ENCODE results near the gene TNFSF13.

TNFSF13 gene

DNA sequence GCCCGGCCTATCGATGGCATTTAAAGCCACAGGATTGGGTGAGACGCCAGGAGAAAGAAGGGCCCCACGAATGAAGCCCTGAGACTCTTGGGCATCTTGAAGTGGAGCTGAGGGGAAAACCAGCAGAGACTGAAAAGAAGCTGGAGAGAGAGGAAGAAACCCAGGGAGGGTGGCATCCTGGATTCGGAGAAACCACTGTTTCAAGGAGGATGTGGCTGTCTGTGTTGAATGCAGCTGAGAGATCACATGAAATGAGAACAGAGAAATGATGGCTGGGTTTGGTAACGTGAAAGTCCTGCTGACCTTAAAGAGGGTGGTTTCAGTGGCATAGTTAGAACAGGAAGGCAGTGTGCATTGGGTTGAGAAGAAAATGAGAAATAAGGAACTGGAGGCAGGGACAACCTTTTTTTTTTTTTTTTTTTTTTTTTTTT lies 5.9 kb upstream of the TNFSF13 start:
- DNase-seq (ENCODE audit: low spot score), result peak; percentile 30

DNA sequence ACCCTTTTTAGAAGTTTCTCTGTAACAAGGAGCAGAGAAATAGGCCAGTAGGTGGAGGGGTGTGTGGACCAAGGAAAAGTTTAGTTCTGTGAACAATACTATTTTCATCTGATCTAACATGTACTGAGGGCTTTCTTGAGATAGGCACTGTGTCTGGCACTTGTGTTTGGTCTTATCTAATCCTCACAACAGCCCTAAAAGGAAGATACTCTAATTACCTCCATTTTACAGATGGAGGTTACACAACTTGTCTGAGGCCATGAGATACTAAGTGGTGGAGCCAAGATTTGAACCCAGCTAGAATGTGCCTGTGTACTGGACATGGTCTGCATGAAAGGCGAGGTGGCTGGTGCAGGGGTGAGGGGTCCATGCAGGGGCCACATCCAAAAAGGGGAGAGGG lies 5.2 kb upstream of the TNFSF13 start:
- DNase-seq (ENCODE audit: low spot score), result no peak

DNA sequence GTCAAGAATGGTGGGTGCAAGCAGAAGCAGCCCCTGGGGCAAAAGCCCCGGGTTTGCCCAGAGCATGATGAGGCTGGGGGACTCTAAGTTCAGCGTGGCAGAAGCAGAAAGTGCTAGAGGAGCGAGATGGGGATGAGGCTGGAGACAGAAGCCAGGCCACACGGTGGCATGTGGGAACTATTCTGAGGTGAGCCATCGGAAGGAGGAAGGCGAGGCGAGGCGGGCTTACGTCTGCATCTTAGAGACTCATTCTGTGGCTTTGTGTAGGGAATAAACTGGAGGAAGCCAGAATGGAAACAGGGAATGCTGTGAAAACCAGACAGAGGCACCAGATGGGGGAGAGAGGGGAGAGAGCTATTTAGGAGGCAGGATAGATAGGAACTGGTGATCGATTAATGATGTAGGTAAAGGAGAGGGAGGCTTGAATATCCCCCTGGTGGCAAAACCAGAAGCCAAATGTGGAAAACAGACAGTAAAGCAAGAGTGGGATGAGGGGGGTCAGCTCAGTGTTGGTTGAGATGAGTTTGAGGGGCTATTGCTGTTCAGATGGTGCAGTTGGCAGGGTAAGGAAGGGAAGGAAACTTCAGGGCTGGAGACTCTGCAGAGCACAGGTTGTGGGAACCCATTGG lies 3.1 kb upstream of the TNFSF13 start:
- DNase-seq (ENCODE audit: low spot score), result no peak

DNA sequence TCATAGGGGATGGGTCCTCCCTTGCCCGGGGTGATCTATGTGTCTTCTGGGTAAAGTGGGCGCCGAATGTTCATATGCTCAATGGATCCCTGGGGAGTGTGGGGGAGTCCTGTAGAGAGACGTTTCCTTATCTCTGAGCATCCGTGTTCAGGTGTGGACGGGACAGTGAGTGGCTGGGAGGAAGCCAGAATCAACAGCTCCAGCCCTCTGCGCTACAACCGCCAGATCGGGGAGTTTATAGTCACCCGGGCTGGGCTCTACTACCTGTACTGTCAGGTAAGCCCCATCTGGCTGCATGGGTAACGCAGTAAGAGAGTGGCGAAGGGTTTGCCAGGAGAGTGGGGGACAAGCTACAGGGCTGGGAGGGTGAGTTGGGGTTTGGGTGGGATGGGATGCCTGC lies 1.9 kb upstream of the TNFSF13 start:
- DNase-seq (ENCODE audit: low spot score), result no peak

DNA sequence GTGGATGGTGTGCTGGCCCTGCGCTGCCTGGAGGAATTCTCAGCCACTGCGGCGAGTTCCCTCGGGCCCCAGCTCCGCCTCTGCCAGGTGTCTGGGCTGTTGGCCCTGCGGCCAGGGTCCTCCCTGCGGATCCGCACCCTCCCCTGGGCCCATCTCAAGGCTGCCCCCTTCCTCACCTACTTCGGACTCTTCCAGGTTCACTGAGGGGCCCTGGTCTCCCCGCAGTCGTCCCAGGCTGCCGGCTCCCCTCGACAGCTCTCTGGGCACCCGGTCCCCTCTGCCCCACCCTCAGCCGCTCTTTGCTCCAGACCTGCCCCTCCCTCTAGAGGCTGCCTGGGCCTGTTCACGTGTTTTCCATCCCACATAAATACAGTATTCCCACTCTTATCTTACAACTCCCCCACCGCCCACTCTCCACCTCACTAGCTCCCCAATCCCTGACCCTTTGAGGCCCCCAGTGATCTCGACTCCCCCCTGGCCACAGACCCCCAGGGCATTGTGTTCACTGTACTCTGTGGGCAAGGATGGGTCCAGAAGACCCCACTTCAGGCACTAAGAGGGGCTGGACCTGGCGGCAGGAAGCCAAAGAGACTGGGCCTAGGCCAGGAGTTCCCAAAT lies 1.3 kb upstream of the TNFSF13 start:
- no peak for DNase-seq (ENCODE audit: low spot score)

DNA sequence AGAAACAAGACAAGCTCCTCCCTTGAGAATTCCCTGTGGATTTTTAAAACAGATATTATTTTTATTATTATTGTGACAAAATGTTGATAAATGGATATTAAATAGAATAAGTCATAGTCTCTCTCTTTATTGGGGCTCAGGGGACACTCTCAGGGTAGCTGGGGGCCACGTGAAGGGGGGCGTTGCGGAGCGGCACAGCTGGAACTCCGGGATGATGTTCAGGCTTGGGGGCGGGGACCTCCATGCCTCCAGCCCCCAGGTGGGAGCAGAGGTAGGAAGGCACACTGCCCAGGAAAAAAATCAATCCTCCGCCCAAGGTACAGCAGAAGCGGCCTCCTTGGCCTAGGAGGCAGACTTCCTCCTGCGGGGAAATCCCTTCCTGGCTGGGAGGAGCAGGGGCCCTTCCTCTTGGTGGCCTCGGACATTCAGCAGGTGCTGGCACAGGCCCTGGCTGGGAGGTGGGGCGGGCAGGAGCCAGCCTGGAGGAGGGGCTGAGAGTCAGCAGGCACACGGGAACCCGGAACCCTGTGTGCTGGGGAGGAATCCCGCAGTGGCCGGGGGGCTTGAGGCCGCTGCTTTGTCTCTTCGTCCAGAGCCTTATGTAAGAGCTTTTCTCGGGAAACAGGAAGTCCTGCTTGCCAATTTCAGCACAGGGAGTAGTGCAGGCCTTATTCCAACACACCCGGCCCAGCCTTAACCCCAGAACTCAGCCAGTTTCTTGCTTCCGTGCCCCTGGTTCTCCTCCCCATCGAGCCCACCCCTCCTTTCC lies 591 bp upstream of the TNFSF13 start:
- peak; percentile 80 for DNase-seq (ENCODE audit: low spot score)

DNA sequence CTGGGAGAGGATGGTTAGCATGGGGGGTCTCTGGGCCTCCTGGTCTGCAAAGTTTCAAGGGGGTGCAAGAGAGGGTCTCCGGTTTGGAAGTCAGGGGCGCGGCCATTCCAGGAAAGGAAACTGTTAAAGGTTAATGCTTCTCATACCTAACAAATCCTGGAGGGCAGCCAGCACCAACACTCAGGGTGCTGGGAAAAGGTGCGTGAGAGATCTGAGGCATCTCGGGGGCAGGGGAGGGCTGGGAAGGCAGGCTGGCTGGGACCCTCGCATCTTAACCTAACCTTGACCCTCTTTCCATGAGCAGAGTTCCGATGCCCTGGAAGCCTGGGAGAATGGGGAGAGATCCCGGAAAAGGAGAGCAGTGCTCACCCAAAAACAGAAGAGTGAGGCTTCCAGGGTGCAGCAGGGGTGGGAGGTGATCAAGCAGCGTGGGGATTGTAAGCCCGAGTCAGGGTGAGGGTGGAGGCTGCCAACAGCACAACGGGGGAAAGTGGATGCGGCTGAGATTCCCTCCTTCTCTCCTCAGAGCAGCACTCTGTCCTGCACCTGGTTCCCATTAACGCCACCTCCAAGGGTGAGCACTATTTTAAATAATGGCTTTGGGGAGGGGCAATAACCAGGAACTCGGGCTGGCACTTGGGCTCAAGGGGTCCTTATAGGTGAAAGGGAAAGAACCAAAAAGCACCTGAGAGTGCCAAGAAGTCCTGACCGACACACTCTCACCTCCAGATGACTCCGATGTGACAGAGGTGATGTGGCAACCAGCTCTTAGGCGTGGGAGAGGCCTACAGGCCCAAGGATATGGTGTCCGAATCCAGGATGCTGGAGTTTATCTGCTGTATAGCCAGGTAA lies 996 bp downstream of the TNFSF13 start:
- peak; percentile 46 for DNase-seq (ENCODE audit: low spot score)

DNA sequence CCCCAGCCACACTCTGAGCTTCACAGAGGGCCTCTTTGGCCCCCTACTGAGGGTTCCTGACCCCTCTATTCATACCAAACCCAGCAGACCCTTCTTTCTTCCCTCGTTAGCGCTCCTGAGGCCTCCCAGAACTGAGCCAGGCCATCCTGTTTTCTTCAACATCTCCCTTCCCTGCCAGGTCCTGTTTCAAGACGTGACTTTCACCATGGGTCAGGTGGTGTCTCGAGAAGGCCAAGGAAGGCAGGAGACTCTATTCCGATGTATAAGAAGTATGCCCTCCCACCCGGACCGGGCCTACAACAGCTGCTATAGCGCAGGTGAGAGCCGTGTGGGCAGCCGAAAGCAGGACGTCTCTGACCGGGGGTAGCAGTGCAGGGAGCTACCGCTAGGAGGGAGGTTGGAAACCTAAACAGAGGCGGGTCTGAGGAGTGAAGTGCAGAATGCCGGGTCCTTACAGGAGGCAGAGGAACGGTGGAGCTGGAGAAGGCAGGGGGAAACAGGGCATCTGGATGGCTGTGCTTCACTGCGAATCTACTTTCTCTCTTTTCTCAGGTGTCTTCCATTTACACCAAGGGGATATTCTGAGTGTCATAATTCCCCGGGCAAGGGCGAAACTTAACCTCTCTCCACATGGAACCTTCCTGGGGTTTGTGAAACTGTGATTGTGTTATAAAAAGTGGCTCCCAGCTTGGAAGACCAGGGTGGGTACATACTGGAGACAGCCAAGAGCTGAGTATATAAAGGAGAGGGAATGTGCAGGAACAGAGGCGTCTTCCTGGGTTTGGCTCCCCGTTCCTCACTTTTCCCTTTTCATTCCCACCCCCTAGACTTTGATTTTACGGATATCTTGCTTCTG lies 1.9 kb downstream of the TNFSF13 start:
- DNase-seq (ENCODE audit: low spot score), result no peak

DNA sequence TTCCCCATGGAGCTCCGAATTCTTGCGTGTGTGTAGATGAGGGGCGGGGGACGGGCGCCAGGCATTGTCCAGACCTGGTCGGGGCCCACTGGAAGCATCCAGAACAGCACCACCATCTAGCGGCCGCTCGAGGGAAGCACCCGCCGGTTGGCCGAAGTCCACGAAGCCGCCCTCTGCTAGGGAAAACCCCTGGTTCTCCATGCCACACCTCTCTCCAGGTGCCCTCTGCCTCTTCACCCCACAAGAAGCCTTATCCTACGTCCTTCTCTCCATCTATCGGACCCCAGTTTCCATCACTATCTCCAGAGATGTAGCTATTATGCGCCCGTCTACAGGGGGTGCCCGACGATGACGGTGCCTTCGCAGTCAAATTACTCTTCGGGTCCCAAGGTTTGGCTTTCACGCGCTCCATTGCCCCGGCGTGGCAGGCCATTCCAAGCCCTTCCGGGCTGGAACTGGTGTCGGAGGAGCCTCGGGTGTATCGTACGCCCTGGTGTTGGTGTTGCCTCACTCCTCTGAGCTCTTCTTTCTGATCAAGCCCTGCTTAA lies 2.6 kb downstream of the TNFSF13 start:
- DNase-seq (ENCODE audit: low spot score), result peak; percentile 77

DNA sequence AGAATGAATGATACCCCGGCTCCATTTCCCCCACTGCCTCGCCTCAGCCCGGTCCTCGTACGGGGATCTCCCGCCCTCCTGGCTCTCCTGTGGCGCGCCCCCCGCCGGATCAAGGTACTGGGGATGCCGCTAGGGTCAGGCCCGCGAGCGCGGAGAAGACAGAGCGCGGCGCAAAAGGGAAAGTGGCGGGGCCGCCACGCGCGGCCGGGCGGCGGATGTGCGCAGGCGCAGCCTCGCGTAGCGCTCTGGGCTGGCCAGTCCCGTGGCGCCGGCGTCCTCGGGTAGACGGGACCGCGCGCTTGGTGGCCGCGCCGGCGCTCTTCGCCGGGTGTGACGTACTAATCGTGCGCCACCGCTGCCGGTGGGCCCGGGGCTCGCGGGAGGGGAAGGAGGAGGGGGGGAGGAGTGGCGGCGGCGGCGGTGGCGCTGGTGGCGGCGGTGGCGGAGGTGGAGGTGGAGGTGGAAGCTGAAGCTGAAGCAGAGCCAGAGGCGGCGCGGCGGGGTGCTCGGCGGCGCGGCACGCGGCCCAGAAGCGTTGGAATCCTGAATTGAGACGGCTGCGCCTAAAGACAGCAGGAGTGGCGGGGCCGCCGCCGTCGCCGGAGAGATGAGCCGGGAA lies 3.1 kb downstream of the TNFSF13 start, which contains the start of gene SENP3:
Gene SENP3 (plus strand): TSS at position 331 of the 619 bp plus-strand sequence. CDS start 1,158 bp downstream, outside the sequence.
- DNase-seq (ENCODE audit: low spot score), result peak; percentile 92

DNA sequence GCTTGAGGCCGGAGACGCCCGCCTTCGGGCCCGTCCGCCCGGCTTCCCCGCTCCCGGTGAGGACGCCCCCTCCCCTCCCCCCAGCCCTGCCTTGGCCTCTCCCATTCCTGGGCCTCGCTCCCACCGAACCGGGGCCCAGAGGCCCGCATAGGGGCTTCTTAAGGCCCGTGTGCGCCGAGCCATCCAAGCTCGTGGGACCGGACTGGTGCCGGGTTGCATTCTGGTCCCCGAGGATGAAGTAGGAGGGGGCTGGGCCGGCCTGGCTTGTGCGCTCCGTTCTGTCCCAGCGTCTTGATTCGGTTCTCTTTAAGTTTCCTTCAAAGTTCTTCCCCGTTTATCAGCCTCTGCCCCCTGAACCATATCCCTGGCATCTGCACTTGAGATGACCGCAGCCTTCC lies 3.7 kb downstream of the TNFSF13 start:
- no peak for DNase-seq (ENCODE audit: low spot score)

DNA sequence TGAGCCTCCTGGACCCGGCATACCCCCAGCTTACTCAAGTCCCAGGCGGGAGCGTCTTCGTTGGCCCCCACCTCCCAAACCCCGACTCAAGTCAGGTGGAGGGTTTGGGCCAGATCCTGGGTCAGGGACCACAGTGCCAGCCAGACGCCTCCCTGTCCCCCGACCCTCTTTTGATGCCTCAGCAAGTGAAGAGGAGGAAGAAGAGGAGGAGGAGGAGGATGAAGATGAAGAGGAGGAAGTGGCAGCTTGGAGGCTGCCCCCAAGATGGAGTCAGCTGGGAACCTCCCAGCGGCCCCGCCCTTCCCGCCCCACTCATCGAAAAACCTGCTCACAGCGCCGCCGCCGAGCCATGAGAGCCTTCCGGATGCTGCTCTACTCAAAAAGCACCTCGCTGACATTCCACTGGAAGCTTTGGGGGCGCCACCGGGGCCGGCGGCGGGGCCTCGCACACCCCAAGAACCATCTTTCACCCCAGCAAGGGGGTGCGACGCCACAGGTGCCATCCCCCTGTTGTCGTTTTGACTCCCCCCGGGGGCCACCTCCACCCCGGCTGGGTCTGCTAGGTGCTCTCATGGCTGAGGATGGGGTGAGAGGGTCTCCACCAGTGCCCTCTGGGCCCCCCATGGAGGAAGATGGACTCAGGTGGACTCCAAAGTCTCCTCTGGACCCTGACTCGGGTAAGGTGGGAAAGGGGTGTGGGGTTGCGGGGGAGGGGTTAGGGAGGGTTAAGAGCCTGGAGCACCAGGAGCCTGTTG lies 4.7 kb downstream of the TNFSF13 start:
- DNase-seq (ENCODE audit: low spot score), result no peak

DNA sequence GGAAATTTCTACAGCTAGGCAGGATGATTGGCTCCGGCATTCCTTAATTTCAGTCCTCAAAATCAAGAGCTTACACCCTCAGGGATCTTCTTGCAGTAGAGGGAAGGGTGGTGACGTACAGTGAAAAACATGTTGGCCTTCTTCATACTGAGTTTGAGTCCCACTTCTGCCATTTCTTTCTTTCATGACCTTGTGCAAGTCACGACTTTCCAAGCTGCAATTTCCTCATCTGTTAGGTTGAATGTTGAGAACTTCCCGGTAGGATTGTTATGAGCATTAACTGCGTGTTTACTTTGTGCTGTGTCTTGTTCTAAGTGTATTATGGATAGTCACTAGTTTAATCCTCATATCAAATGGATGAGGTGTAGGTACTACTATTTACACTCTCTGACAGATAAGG lies 11.0 kb downstream of the TNFSF13 start:
- DNase-seq (ENCODE audit: low spot score), result no peak

DNA sequence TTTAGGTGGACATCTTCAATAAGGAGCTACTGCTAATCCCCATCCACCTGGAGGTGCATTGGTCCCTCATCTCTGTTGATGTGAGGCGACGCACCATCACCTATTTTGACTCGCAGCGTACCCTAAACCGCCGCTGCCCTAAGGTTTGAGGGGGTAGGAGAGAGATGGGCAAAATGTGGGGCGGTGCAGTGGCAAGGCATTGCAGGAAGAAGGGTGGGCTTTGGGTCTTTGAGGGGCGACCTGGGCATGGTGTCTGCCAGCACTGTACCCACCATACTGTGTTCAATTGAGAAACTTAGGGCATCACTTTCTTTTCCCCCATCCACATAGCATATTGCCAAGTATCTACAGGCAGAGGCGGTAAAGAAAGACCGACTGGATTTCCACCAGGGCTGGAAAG lies 11.8 kb downstream of the TNFSF13 start:
- DNase-seq (ENCODE audit: low spot score), result no peak

DNA sequence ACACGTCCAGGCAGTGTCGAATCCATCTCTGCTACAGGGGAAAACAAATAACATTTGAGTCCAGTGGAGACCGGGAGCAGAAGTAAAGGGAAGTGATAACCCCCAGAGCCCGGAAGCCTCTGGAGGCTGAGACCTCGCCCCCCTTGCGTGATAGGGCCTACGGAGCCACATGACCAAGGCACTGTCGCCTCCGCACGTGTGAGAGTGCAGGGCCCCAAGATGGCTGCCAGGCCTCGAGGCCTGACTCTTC lies 13.7 kb downstream of the TNFSF13 start:
- no peak for DNase-seq (ENCODE audit: low spot score)

DNA sequence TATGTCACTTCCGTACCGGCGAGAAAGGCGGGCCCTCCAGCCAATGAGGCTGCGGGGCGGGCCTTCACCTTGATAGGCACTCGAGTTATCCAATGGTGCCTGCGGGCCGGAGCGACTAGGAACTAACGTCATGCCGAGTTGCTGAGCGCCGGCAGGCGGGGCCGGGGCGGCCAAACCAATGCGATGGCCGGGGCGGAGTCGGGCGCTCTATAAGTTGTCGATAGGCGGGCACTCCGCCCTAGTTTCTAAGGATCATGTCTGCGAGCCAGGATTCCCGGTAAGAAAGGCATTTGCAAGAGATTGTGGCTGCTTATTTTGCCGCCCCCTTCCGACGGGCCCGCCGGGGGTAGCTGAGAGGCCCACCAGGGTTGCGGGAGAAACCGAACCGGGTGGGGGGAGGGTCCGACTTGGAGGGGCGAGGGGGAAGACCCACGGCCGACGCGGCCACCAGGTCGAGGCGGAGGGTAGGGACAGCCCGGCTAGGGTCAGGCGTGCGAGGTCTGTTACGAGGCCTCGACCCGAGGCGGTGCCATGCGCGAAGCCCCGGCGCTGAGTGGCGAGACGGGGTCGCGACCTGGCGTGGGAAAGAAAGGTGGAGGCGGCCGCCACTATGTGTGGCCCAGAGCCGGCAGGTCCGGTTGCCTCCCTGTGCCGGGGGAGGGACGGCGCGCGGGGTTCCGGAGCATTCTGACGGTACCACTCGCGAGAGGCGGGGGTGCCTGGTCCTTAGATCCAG lies 14.2 kb downstream of the TNFSF13 start:
- DNase-seq (ENCODE audit: low spot score), result peak; percentile 99

DNA sequence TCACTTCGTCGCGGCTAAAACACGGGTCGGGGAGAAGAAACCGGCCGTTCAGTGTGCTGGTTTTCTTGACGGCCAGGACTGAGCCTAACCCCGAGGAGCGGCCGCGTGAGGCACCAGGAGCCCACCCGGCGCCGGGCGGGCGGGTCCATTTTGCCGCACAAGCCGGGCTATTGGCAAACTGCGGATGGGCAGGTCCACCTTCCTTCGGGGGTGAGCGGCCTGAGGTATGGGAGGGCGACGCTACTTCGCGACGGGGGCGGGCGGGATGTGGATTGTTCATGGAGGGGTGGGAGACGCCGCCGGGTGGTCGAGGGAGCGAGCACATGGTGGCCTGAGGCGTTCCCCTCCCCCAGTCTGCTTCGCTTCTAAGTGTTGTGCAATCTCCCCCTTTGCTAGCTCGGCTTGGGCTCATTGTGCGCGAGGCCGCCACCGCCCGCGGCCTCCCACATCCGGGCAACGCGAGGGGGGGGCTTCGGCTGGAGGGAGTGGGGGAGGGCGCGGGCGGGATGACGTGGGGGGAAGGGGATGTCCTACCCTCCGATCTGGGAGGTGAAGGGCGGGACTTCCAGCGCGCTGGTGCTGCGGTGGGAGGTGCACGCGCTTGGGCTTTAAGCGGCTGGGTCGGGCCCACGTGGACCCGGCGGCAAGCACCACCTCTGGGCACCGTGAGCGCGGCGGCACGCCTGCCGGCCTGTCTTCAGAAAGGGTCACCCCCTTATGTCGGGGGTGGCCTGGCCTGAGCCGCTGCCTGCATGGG lies 15.0 kb downstream of the TNFSF13 start:
- peak; percentile 91 for DNase-seq (ENCODE audit: low spot score)

DNA sequence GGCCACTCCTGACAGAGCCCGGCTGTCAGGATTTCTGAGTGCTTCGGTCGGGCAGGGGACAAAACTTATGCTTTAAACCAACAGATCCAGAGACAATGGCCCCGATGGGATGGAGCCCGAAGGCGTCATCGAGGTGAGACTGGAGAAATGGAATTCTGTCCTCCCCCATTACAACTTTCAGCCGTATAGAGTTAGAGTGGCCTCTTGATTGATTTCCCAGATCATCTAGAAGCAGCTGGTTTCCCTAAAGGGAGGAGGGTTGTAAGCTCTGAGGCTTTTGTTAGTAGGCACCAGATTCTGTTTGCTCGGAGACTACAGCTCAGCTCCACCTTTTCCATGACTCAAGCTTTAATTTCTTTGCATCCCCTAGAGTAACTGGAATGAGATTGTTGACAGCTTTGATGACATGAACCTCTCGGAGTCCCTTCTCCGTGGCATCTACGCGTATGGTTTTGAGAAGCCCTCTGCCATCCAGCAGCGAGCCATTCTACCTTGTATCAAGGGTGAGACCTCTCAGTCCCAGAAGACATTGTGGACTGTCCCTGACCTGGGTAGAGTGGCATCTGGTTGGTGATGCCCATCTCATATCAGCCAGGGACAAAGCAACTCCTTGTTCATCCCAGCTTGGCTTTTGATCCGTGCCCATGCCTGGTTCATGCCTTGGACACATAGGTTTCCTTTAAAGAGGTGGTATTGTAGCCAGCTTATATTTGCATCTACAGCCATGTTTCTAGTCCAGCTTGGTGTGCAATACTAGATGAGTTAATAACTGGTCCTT lies 15.8 kb downstream of the TNFSF13 start:
- DNase-seq (ENCODE audit: low spot score), result no peak

Data from putamen (tissue), 1 donor.